HG02610 (cell line): Measurements from ENCODE around the gene PTPRR.

ENCODE experiments used
- ATAC-seq: cut with Tn5 transposase; IDR thresholded peaks from one replicate; pipeline ENCODE4 v1.9.1; 2021; ENCODE audit warnings: mild to moderate bottlenecking, moderate library complexity; ENCODE audit not compliant: unreplicated experiment

PTPRR gene

GRCh38 chr12:70806043-70806442, 114.5 kb downstream of the PTPRR start:
- no peak for ATAC-seq

GRCh38 chr12:70798016-70798783, 122.3 kb downstream of the PTPRR start:
- no peak for ATAC-seq

GRCh38 chr12:70796989-70797388, 123.5 kb downstream of the PTPRR start:
- no peak for ATAC-seq

- ATAC-seq, result no peak
Observed at GRCh38 chr12:70795608-70796007, 124.9 kb downstream of the PTPRR start.

- no peak for ATAC-seq
Observed at GRCh38 chr12:70794131-70794530, 126.4 kb downstream of the PTPRR start.

- ATAC-seq, result no peak
Observed at GRCh38 chr12:70788774-70789173, 131.8 kb downstream of the PTPRR start.

GRCh38 chr12:70787612-70788011, 132.9 kb downstream of the PTPRR start:
- no peak for ATAC-seq

- ATAC-seq, result no peak
Observed at GRCh38 chr12:70785896-70786295, 134.6 kb downstream of the PTPRR start.

GRCh38 chr12:70784042-70784668, 136.4 kb downstream of the PTPRR start:
- ATAC-seq, result no peak

GRCh38 chr12:70783455-70783854, 137.1 kb downstream of the PTPRR start:
- ATAC-seq, result no peak

- no peak for ATAC-seq
Observed at GRCh38 chr12:70779250-70779649, 141.3 kb downstream of the PTPRR start.

- no peak for ATAC-seq
Observed at GRCh38 chr12:70774055-70774454, 146.5 kb downstream of the PTPRR start.

GRCh38 chr12:70772836-70773235, 147.7 kb downstream of the PTPRR start:
- ATAC-seq, result no peak

GRCh38 chr12:70771581-70771980, 149.0 kb downstream of the PTPRR start:
- no peak for ATAC-seq

GRCh38 chr12:70763666-70764065, 156.9 kb downstream of the PTPRR start:
- ATAC-seq, result no peak

GRCh38 chr12:70762000-70762399, 158.5 kb downstream of the PTPRR start:
- no peak for ATAC-seq

GRCh38 chr12:70759161-70759918, 161.2 kb downstream of the PTPRR start:
- ATAC-seq, result no peak

- ATAC-seq, result no peak
Observed at GRCh38 chr12:70758494-70758845, 162.1 kb downstream of the PTPRR start.

- ATAC-seq, result no peak
Observed at GRCh38 chr12:70757830-70758493, 162.6 kb downstream of the PTPRR start.

- no peak for ATAC-seq
Observed at GRCh38 chr12:70756791-70757190, 163.7 kb downstream of the PTPRR start.

GRCh38 chr12:70756118-70756517, 164.4 kb downstream of the PTPRR start:
- no peak for ATAC-seq
